HG03565 (cell line): ENCODE measurements around the gene FAM219B.

Experiments used
- ATAC-seq: cut with Tn5 transposase; IDR thresholded peaks from one replicate; pipeline ENCODE4 v1.9.1; 2021; ENCODE audit warnings: mild to moderate bottlenecking, moderate library complexity; ENCODE audit not compliant: unreplicated experiment

The FAM219B gene

GRCh38 chr15:74878273-74878672 lies 28.4 kb downstream of the FAM219B start:
- ATAC-seq = no peak

GRCh38 chr15:74873756-74874424 lies 32.8 kb downstream of the FAM219B start:
- peak; percentile 1 for ATAC-seq

GRCh38 chr15:74873036-74873755 lies 33.5 kb downstream of the FAM219B start, which contains the start of gene SCAMP2:
SCAMP2 (minus strand) TSS chr15:74873365; CDS start chr15:74873255, 110 bp downstream.
- peak; percentile 70 for ATAC-seq

- ATAC-seq = no peak
These were observed 34.0 kb downstream of the FAM219B start for GRCh38 chr15:74872702-74873035.

- ATAC-seq = no peak
These were observed 36.0 kb downstream of the FAM219B start for GRCh38 chr15:74870436-74871215.

- ATAC-seq = peak; percentile 44
These were observed 36.8 kb downstream of the FAM219B start for GRCh38 chr15:74869726-74870407.

GRCh38 chr15:74869372-74869725 lies 37.3 kb downstream of the FAM219B start:
- ATAC-seq = no peak

GRCh38 chr15:74868059-74868458 lies 38.6 kb downstream of the FAM219B start:
- no peak for ATAC-seq

GRCh38 chr15:74867466-74868038 lies 39.1 kb downstream of the FAM219B start:
- ATAC-seq = no peak

- ATAC-seq = no peak
These were observed 40.6 kb downstream of the FAM219B start for GRCh38 chr15:74866090-74866489.

- no peak for ATAC-seq
These were observed 41.3 kb downstream of the FAM219B start for GRCh38 chr15:74865316-74865715.

GRCh38 chr15:74864296-74864695 lies 42.4 kb downstream of the FAM219B start:
- ATAC-seq = no peak

- ATAC-seq = no peak
These were observed 43.2 kb downstream of the FAM219B start for GRCh38 chr15:74863239-74864056.

GRCh38 chr15:74858369-74858740 lies 48.3 kb downstream of the FAM219B start:
- no peak for ATAC-seq

GRCh38 chr15:74857671-74858368 lies 48.8 kb downstream of the FAM219B start:
- ATAC-seq = no peak

- peak; percentile 54 for ATAC-seq
These were observed 49.5 kb downstream of the FAM219B start for GRCh38 chr15:74857082-74857655.

- ATAC-seq = no peak
These were observed 50.1 kb downstream of the FAM219B start for GRCh38 chr15:74856537-74856936.

GRCh38 chr15:74855857-74856256 lies 50.8 kb downstream of the FAM219B start:
- no peak for ATAC-seq

GRCh38 chr15:74854453-74855022 lies 52.1 kb downstream of the FAM219B start:
- no peak for ATAC-seq
